ENCODE results near the gene NKD1.

The NKD1 gene

GRCh38 chr16:50580180-50580798 lies 32.1 kb downstream of the NKD1 start:
- DNase-seq (ENCODE audit: low read depth) = no peak

DNA sequence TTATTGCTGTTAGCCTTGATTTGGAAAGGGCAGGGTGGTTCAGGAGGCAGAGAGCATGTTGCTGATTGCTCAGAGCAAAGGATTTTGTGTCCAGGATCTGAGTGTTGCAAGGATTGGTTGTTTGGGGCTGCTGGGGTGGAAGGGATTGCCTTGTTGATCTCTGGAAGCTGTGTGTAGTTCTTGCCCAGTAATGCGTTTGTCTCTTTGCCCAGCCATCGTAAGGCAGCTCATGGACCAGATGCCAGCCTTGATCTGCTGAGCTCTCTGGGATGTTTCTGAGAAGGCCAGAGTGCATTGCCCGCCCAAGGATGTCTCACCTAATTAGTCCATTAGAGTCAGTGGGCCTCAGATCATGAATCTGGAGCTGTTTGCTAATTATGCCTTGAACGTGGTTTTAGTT lies 33.6 kb downstream of the NKD1 start:
- no peak for DNase-seq (ENCODE audit: low read depth)

DNA sequence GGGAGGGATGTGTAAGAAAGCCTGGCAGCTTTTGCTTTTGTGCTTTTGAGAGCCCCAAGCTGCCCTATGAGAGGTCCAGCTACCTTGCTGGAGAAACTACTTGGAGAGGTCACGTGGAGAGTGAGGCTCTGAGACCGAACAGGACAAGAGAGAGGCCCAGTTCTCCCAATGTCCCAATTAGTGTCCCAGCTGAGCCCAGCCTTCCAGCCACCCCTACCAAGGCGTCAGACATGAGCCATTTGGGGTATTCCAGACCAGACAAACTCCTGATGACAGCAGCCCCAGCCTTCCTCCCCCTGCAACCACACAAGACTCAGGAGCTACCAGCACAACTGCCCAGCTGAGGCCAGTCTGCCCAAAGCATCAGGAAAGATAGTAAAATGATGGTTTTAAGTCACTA lies 35.0 kb downstream of the NKD1 start:
- no peak for DNase-seq (ENCODE audit: low read depth)

DNA sequence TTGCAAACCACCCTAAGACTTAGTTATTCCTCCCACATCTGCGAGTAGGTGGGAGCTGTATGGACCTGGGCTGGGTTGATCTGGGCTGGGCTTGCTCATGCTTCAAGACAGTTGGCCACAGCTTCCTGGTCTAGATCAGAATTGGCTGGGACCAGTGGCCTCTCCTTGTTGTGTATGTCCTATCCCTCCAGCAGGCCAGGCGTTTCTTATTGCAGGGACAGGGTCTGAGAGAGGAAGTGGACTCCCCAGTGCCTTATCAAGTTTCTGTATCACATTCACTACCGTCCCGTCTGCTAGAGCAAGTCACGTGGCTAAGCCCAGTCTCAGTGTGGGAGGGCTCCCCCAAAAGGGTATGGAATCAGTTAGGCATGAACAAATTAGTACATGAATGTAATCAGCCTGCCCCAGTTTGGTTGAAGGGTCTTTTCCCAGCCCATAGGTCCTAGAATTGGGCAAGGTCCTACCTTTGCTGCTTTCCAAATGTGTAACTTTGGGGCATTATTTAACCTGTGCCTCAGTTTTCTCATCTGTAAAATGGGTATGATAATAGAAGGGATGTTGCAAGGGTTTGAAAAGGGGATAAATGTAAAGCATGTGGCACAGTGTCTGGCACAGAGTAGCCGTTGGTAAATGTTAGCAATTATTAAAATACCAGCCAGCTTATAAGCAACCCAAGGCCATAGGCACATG lies 36.0 kb downstream of the NKD1 start:
- no peak for DNase-seq (ENCODE audit: low read depth)

DNA sequence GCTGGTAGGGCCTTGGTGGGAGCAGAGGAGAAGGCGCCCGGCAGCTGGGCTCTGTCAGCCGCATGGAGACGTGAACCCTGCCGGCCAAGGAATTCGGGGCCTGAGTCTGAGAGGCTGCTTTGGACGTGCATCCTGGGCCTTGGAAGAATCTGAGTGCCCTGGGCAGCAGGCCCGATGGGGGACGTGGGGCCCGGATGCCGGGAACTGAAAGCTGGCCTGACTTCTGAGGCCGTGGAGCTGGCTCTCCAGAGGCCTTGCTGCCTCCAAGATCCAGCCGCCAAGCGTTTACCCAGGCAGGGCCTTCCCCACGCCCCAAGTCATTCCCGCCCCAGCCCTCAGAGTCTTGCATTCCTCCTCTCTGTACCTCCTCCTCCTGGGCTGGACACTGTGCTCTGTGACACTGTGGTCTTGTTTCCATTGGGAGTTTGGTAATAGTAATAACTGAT lies 37.2 kb downstream of the NKD1 start:
- DNase-seq (ENCODE audit: low read depth) = no peak

DNA sequence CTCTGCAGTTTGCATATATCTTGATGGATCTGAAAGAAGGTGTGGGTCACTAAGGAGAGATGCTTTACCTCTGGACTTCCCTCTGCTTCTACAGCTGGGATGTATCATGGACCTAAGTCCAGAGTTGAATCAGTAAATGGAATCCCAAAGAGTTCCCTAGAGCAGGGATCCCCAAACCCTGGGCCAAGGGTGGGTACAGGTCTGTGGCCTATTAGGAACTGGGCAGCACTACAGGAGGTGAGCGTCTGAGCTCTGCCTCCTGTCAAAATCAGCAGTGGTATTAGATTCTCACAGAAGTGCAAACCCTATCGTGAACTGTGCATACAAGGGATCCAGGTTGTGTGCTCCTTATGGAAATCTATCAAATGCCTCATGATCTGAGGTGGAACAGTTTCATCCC lies 39.3 kb downstream of the NKD1 start:
- no peak for DNase-seq (ENCODE audit: low read depth)

- DNase-seq (ENCODE audit: low read depth) = no peak
These were observed 40.1 kb downstream of the NKD1 start for GRCh38 chr16:50588276-50588675.

- no peak for DNase-seq (ENCODE audit: low read depth)
These were observed 43.0 kb downstream of the NKD1 start for GRCh38 chr16:50591209-50591608.

- no peak for DNase-seq (ENCODE audit: low read depth)
These were observed 43.9 kb downstream of the NKD1 start for GRCh38 chr16:50591800-50592771.

- no peak for DNase-seq (ENCODE audit: low read depth)
These were observed 44.8 kb downstream of the NKD1 start for GRCh38 chr16:50592996-50593395.

GRCh38 chr16:50593410-50594150 lies 45.4 kb downstream of the NKD1 start:
- no peak for DNase-seq (ENCODE audit: low read depth)

DNA sequence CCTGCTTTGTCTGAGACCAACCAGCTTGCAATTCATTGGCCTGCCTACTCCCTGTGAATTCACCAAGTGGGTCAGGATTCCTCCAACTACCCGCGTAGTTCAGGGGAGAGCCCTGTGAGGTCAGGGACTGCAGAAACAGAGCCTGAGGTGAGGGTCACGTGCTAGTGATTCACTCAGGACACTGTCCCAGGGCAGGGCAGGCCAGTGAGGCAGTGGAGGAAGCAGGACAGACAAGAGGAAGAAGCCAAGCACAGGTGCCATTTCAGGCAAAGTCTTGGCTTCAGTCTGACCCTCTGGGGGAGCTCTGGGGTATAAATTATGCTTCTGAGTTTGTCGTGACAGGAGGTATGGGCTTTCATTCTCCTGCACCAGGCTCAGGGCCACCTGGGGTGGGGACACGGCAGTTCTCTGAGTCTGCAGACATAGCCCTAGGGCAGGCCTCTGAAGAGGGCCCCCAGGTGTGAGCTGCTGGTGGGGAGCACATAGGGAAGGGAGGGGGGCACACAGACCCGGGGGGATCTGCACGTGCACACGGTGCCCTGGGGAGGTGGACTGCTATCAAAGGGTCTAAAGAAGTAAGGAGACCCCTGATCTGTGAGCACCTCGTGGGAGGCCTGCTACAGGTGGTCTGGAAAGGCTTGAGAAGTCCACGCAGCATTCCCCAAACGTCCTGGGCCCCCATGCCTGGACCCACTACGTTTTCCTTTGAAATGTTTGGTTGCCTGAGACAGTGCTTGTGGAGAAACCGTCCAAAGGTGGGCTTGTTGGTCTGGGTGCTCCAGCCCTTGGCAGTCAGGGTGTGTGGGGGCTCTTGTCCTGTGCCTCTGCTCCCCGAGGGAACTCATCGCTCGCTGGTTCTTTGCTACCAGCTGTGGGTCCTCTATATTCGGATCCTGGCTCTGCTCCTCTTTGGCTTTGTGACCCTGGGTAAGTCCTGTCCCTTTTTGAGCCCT lies 46.4 kb downstream of the NKD1 start:
- no peak for DNase-seq (ENCODE audit: low read depth)

DNA sequence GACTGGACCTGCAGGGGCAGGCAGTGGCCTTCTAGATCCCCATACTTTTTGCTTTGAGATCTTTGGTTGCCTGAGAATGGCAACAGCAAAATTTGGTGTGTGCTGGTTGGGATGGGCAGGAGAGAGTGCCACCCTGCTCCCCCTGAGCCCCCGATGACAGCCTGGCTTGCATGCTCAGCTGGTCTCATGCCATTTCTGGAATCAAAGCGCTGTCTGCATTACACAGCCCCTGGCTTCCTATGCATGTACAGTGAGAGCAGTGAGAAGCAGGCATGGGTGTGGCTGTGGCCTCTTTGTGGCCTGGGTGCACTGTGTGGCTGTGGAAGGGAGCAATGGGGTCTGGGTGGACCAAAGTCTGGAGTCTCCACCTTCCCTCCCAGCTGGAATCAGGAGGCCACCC lies 47.7 kb downstream of the NKD1 start:
- no peak for DNase-seq (ENCODE audit: low read depth)

DNA sequence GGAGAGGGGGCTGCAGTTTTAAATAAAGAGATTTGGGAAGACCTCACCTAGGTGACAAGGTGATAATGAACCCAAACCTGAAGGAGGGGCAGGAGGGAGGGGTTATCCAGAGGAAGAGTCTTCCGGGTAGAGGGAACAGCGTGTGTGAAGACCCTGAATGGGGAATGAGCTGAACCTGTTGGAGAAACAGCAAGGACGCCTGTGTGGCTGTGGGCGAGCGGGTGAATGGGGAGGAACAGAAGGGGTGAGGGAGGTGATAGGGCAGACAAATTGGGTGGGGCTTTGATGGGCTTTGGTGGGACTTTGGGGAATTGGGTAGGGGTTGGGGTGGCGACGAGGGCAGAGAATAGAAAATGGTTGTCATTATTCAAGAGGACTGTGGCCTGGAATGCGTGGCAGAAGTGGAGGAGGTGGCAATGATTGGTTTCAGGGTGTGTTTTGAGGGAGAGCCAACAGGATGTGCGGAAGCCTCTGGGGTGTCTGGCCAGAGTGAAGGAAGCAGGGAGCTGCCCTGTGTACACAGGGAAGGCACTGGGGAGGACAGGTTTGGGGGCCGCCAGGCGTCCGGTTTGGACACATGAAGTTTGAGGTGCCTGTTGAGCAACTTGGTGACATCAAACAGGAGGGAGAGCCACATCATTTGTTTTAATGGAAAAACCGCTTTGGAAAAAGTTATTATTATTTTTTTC lies 48.7 kb downstream of the NKD1 start:
- no peak for DNase-seq (ENCODE audit: low read depth)

- no peak for DNase-seq (ENCODE audit: low read depth)
These were observed 49.5 kb downstream of the NKD1 start for GRCh38 chr16:50597563-50598255.

- DNase-seq (ENCODE audit: low read depth) = no peak
These were observed 50.2 kb downstream of the NKD1 start for GRCh38 chr16:50598256-50598894.

GRCh38 chr16:50598936-50599361 lies 50.8 kb downstream of the NKD1 start:
- no peak for DNase-seq (ENCODE audit: low read depth)

- DNase-seq (ENCODE audit: low read depth) = no peak
These were observed 51.3 kb downstream of the NKD1 start for GRCh38 chr16:50599494-50599893.

All from HS-27A (cell line).